Measurements from ENCODE around the gene NRM.
A peak's percentile ranks its signal among the peaks of the same experiment; 100 is the strongest.
"Not testable (repeated sequence)": the region's sequence is repeated elsewhere in the genome, so short reads cannot be mapped to it uniquely, and the experiment has no call there.

The NRM gene

GRCh38 chr6:30722280-30723112 lies 31.7 kb upstream of the NRM start:
- peak; percentile 94 for TF ChIP-seq CTCF (IDR thresholded peaks at IDR 0.05; ENCODE audit: control insufficient read depth, extremely low read depth, insufficient read depth)
- H3K4me3 ChIP-seq (ENCODE audit: low read depth, low read length), result peak overlapping the region; percentile 97
- DNase-seq (ENCODE audit: low read depth), result no peak

GRCh38 chr6:30722025-30722279 lies 31.2 kb upstream of the NRM start:
- H3K4me3 ChIP-seq (ENCODE audit: low read depth, low read length), result peak overlapping the region; percentile 97
- DNase-seq (ENCODE audit: low read depth), result not testable (repeated sequence)

- H3K4me3 ChIP-seq (ENCODE audit: low read depth, low read length), result peak overlapping the region; percentile 97
- DNase-seq (ENCODE audit: low read depth), result no peak
- TF ChIP-seq CTCF (IDR thresholded peaks at IDR 0.05; ENCODE audit: control insufficient read depth, extremely low read depth, insufficient read depth), result peak; percentile 35; the same call in 1 of the 2 replicates
Measured at GRCh38 chr6:30721198-30722024, 30.6 kb upstream of the NRM start.

GRCh38 chr6:30720738-30721197 lies 30.0 kb upstream of the NRM start:
- peak overlapping the region; percentile 97 for H3K4me3 ChIP-seq (ENCODE audit: low read depth, low read length)
- TF ChIP-seq CTCF (IDR thresholded peaks at IDR 0.05; ENCODE audit: control insufficient read depth, extremely low read depth, insufficient read depth), result no peak
- DNase-seq (ENCODE audit: low read depth), result no peak

- peak within 1 kb of the TSS; percentile 97 for H3K4me3 ChIP-seq (ENCODE audit: low read depth, low read length)
- no peak for TF ChIP-seq CTCF (IDR thresholded peaks at IDR 0.05; ENCODE audit: control insufficient read depth, extremely low read depth, insufficient read depth)
- peak; percentile 92 for DNase-seq (ENCODE audit: low read depth)
Measured at GRCh38 chr6:30719791-30720737, 29.3 kb upstream of the NRM start, which contains the start of gene TUBB. TUBB (plus strand) TSS chr6:30720352; CDS start chr6:30720507, 155 bp downstream.

- no peak for DNase-seq (ENCODE audit: low read depth)
- peak overlapping the region; percentile 97 for H3K4me3 ChIP-seq (ENCODE audit: low read depth, low read length)
- TF ChIP-seq CTCF (IDR thresholded peaks at IDR 0.05; ENCODE audit: control insufficient read depth, extremely low read depth, insufficient read depth), result no peak
Measured at GRCh38 chr6:30719356-30719755, 28.6 kb upstream of the NRM start.

GRCh38 chr6:30717845-30718720 lies 27.3 kb upstream of the NRM start:
- DNase-seq (ENCODE audit: low read depth), result not testable (repeated sequence)
- H3K4me3 ChIP-seq (ENCODE audit: low read depth, low read length), result peak overlapping the region; percentile 52
